Liver (tissue), 9 donors: ENCODE results near the gene YTHDF1. TPM values are rescaled to one million over a fixed set of nuclear protein-coding genes. Genes with fewer than 3 reads are reported as not detected.

Source experiments
- DNase-seq: peaks from one replicate; pipeline ENCODE4 v3.0.0-alpha.2; 2017; ENCODE audit warnings: low spot score
- H3K27ac ChIP-seq, 2 donors: one replicate each; pipeline ENCODE4 v1.7.0; 2013; ENCODE audit warnings: inconsistent platforms in 2 of 2, low read length in 2 of 2, control low read depth in 1 of 2, low read depth in 1 of 2, mild to moderate bottlenecking in 1 of 2
- H3K27me3 ChIP-seq, 4 donors: one replicate each; pipeline versions ENCODE4 v1.6.1 to v1.7.0; 2013; ENCODE audit warnings: low read length in 3 of 4, inconsistent platforms in 1 of 4, mild to moderate bottlenecking in 1 of 4, moderate library complexity in 1 of 4; ENCODE audit not compliant: control insufficient read depth in 4 of 4, insufficient read depth in 4 of 4
- H3K36me3 ChIP-seq, 4 donors: one replicate each; pipeline versions ENCODE4 v1.6.1 to v1.7.0; 2013; ENCODE audit warnings: low read length in 3 of 4, mild to moderate bottlenecking in 3 of 4, low read depth in 1 of 4, moderate library complexity in 1 of 4; ENCODE audit not compliant: control insufficient read depth in 4 of 4, insufficient read depth in 3 of 4
- H3K4me1 ChIP-seq, 4 donors: one replicate each; pipeline versions ENCODE4 v1.6.1 to v1.7.0; 2013; ENCODE audit warnings: low read length in 3 of 4, mild to moderate bottlenecking in 3 of 4, moderate library complexity in 1 of 4; ENCODE audit not compliant: control insufficient read depth in 4 of 4, insufficient read depth in 4 of 4
- H3K4me3 ChIP-seq, 3 donors: one replicate each; pipeline versions ENCODE4 v1.6.1 to v1.7.0; 2013; ENCODE audit warnings: low read length in 3 of 3, control low read depth in 1 of 3, low read depth in 1 of 3, mild to moderate bottlenecking in 1 of 3
- H3K9ac ChIP-seq, 2 donors: one replicate each; pipeline ENCODE4 v1.7.0; 2013; ENCODE audit warnings: low read length in 2 of 2, mild to moderate bottlenecking in 2 of 2, moderate library complexity in 2 of 2, control low read depth in 1 of 2, low read depth in 1 of 2
- H3K9me3 ChIP-seq, 4 donors: one replicate each; pipeline versions ENCODE4 v1.6.1 to v1.7.0; 2013; ENCODE audit warnings: low read length in 3 of 4; ENCODE audit not compliant: control insufficient read depth in 4 of 4
- EGR1 ChIP-seq, 2 donors: IDR thresholded peaks; 2 replicates each; pipeline ENCODE4 v1.6.1; 2016 to 2018; ENCODE audit warnings: antibody characterized with exemption in 2 of 2, low read depth in 2 of 2
- FOXA1 ChIP-seq: IDR thresholded peaks from 2 replicates; pipeline ENCODE4 v1.6.1; 2016; ENCODE audit warnings: antibody characterized with exemption
- GABPA ChIP-seq, 2 donors: IDR thresholded peaks in 1 of 2; conservative IDR thresholded peaks in 1 of 2; 2 replicates each; pipeline ENCODE4 v1.6.1; 2016; ENCODE audit warnings: antibody characterized with exemption in 2 of 2, mild to moderate bottlenecking in 1 of 2, moderate library complexity in 1 of 2
- HNF4A ChIP-seq, 2 donors: conservative IDR thresholded peaks; 2 replicates each; pipeline ENCODE4 v1.6.1; 2016; ENCODE audit warnings: antibody characterized with exemption in 2 of 2, mild to moderate bottlenecking in 2 of 2
- NR2F2 ChIP-seq: IDR thresholded peaks from 2 replicates; pipeline ENCODE4 v1.6.1; 2016; ENCODE audit warnings: antibody characterized with exemption
- RXRA ChIP-seq, 2 donors: IDR thresholded peaks; 2 replicates each; pipeline ENCODE4 v1.6.1; 2017 to 2018; ENCODE audit warnings: antibody characterized with exemption in 2 of 2, mild to moderate bottlenecking in 1 of 2
- SP1 ChIP-seq: IDR thresholded peaks from 2 replicates; pipeline ENCODE4 v1.6.1; 2018; ENCODE audit warnings: antibody characterized with exemption, mild to moderate bottlenecking
- TAF1 ChIP-seq: conservative IDR thresholded peaks from 2 replicates; pipeline ENCODE4 v1.6.1; 2016; ENCODE audit warnings: antibody characterized with exemption, mild to moderate bottlenecking
- YY1 ChIP-seq: IDR thresholded peaks from 2 replicates; pipeline ENCODE4 v1.6.1; 2016; ENCODE audit warnings: antibody characterized with exemption, mild to moderate bottlenecking
- WGBS: extraction: QIAGEN DNeasy Blood & Tissue Kit; methylation state at CpG from one replicate; pipeline ENCODE4 v1.1.7; 2013; 5-methylcytosine and 5-hydroxymethylcytosine counted together
- polyA plus RNA-seq, 2 donors: library from polyadenylated mRNA; stranded (reverse) in 1 of 2; unstranded in 1 of 2; fragments of 200-250 nt in 1 of 2; fragments of >200 nt in 1 of 2; fragmentation: Nextera tagmentation in 1 of 2; extraction: Ambion mirVana in 1 of 2; gene quantifications; one replicate each; pipeline versions ENCODE4 v1.2.1 to v1.2.3, GENCODE V29; 2013 to 2015
- total RNA-seq, 2 donors: library from RNA; depleted of rRNA; stranded (reverse); fragments of >200 nt; gene quantifications; one replicate each; pipeline ENCODE4 v1.2.3, GENCODE V29; 2014
- TF ChIP-seq, protein P1 (sequence below): IDR thresholded peaks from 2 replicates; pipeline ENCODE4 v1.6.1; 2016; ENCODE audit warnings: antibody characterized with exemption, mild to moderate bottlenecking
- TF ChIP-seq, protein P2 (sequence below): IDR thresholded peaks from 2 replicates; pipeline ENCODE4 v1.6.1; 2016; ENCODE audit warnings: antibody characterized with exemption
- TF ChIP-seq, protein P3 (sequence below): IDR thresholded peaks from 2 replicates; pipeline ENCODE4 v1.6.1; 2016; ENCODE audit warnings: antibody characterized with exemption
- TF ChIP-seq, protein P4 (sequence below): fragments of 150-350 bp; IDR thresholded peaks from 2 replicates; pipeline ENCODE4 v1.5.1; 2017; ENCODE audit warnings: improper control_type of control experiment, low read depth, low read length; ENCODE audit not compliant: missing input control
- TF ChIP-seq, protein P5 (sequence below): IDR thresholded peaks from 2 replicates; pipeline ENCODE4 v1.6.1; 2016; ENCODE audit warnings: antibody characterized with exemption
- donor health status: healthy.
- donor health status: healthy.
- donor health status: healthy.
- donor health status: healthy.
- donor health status: healthy.

Gene YTHDF1
- total and polyA plus RNA-seq, 4 donors = 6.8 to 19.5 (median 14.9) TPM

DNA sequence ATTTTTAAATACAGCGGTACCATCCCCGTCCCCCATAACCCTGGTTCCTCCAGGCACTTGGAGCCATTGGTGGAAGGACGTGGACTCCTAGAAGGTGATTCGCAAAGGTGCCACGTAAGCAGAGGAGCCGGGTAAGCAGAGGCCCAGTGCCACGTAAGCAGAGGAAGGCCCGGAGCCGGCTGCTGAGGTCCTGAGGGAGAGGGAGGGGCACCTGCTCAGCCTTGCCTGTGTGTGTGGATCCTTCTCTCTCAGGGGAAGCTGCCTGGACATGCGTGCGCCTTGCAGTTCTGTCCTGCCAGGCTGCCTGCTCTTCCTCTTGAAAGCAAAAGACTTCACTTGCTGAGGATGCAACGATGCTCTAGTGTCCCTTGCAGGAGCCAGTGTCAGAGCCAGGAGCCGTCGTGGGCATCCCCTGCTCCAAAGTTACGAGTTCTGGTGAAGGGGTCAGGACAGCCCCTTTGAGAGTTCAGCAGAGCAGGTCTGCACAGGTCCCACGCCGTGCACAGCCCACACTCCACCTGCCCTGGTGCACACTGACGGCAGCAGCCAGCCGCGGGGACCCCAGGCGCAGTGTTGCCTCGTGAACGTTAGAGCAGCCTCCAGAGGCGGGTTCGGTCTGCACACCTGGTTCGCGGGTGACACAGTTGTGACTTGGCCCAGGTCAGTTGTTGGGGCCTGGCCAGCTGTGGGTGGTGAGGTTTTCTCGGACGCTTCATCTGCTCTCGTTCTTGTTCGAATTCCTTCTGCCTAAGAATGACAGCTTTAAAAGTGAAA lies 40.2 kb upstream of the YTHDF1 start:
- Histone ChIP-seq H3K36me3 (no peaks in the 10 kb centered on the region), H3K9ac (no peak overlapping the region), H3K27me3 (peaks cover 0 to 13% (median 6%) of the 10 kb centered on the region in 4 donors), H3K27ac (no peak overlapping the region), H3K4me1 (peaks cover 0 to 12% (median 2%) of the 10 kb centered on the region in 4 donors), H3K4me3 (no peak overlapping the region), H3K9me3 (no peaks in the 10 kb centered on the region)
- TF ChIP-seq, protein P1, sequence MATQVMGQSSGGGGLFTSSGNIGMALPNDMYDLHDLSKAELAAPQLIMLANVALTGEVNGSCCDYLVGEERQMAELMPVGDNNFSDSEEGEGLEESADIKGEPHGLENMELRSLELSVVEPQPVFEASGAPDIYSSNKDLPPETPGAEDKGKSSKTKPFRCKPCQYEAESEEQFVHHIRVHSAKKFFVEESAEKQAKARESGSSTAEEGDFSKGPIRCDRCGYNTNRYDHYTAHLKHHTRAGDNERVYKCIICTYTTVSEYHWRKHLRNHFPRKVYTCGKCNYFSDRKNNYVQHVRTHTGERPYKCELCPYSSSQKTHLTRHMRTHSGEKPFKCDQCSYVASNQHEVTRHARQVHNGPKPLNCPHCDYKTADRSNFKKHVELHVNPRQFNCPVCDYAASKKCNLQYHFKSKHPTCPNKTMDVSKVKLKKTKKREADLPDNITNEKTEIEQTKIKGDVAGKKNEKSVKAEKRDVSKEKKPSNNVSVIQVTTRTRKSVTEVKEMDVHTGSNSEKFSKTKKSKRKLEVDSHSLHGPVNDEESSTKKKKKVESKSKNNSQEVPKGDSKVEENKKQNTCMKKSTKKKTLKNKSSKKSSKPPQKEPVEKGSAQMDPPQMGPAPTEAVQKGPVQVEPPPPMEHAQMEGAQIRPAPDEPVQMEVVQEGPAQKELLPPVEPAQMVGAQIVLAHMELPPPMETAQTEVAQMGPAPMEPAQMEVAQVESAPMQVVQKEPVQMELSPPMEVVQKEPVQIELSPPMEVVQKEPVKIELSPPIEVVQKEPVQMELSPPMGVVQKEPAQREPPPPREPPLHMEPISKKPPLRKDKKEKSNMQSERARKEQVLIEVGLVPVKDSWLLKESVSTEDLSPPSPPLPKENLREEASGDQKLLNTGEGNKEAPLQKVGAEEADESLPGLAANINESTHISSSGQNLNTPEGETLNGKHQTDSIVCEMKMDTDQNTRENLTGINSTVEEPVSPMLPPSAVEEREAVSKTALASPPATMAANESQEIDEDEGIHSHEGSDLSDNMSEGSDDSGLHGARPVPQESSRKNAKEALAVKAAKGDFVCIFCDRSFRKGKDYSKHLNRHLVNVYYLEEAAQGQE = no peak
- TF ChIP-seq SP1 (no peak), EGR1 (IDR thresholded peaks at IDR 0.05; ENCODE audit: low read depth in 2 of 2) (no peak), TAF1 (no peak)
- 54% methylated on average over 31 of the region's 31 CpGs for WGBS
- DNase-seq = no peak

DNA sequence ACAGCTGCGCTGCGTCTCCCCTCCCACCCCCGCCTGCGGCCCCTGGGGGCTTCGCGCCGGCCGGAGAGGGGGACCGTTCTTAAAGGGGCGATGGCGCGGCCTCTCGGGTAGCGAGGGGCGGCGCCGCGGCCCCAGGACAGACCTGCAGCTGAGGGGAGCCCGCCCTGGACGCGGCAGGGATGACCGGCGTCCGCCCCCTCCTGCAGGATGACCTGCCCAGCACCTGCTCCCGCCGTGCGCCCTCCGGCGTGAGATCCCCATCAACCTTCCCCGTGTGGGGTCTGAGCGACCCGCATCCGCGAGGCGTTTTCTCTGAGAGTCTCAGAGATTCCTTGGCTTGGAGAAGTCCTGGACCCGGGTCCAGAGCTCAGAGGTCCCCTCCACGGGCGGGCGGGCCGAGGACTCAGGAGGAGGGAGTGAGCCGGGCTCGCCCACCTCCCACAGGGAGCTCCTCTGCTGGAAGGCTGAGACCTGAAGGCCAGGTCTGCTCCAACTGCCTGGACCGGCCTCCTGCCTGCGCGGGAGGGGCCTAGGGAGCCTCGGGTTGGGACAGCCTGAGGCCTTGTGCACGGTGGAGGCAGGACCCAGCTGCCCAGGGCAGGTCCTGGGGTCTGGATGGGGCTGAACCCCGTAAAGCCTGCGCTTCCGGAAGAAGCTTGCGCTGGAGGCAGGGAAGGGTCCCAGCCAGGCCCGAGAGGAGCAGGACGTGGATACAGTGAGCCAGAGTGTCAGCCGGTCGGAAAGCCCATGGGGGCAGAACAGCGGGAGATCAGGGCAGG lies 38.9 kb upstream of the YTHDF1 start:
- 9% methylated on average over 56 of the region's 56 CpGs for WGBS
- Histone ChIP-seq H3K4me3 (no peak overlapping the region), H3K27me3 (peaks cover 0 to 15% (median 6%) of the 10 kb centered on the region in 4 donors), H3K9me3 (no peaks in the 10 kb centered on the region), H3K9ac (no peak overlapping the region), H3K27ac (no peak overlapping the region), H3K36me3 (no peaks in the 10 kb centered on the region), H3K4me1 (peaks cover 0 to 12% (median 2%) of the 10 kb centered on the region in 4 donors)
- TF ChIP-seq, protein P2, sequence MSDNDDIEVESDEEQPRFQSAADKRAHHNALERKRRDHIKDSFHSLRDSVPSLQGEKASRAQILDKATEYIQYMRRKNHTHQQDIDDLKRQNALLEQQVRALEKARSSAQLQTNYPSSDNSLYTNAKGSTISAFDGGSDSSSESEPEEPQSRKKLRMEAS = no peak
- TF ChIP-seq GABPA (IDR thresholded peaks at IDR 0.05 in 1 of 2, conservative IDR thresholded peaks at IDR 0.05 in 1 of 2) = no peak
- TF ChIP-seq FOXA1 = no peak
- no peak for TF ChIP-seq SP1
- TF ChIP-seq, protein P1 = no peak
- no peak for TF ChIP-seq NR2F2
- TF ChIP-seq RXRA (IDR thresholded peaks at IDR 0.05) = no peak
- TF ChIP-seq, protein P3, sequence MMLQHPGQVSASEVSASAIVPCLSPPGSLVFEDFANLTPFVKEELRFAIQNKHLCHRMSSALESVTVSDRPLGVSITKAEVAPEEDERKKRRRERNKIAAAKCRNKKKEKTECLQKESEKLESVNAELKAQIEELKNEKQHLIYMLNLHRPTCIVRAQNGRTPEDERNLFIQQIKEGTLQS = no peak
- TF ChIP-seq HNF4A (conservative IDR thresholded peaks at IDR 0.05) = no peak
- no peak for TF ChIP-seq YY1
- no peak for TF ChIP-seq TAF1
- TF ChIP-seq, protein P4, sequence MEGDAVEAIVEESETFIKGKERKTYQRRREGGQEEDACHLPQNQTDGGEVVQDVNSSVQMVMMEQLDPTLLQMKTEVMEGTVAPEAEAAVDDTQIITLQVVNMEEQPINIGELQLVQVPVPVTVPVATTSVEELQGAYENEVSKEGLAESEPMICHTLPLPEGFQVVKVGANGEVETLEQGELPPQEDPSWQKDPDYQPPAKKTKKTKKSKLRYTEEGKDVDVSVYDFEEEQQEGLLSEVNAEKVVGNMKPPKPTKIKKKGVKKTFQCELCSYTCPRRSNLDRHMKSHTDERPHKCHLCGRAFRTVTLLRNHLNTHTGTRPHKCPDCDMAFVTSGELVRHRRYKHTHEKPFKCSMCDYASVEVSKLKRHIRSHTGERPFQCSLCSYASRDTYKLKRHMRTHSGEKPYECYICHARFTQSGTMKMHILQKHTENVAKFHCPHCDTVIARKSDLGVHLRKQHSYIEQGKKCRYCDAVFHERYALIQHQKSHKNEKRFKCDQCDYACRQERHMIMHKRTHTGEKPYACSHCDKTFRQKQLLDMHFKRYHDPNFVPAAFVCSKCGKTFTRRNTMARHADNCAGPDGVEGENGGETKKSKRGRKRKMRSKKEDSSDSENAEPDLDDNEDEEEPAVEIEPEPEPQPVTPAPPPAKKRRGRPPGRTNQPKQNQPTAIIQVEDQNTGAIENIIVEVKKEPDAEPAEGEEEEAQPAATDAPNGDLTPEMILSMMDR = no peak
- no peak for TF ChIP-seq EGR1 (IDR thresholded peaks at IDR 0.05; ENCODE audit: low read depth in 2 of 2)
- TF ChIP-seq, protein P5, sequence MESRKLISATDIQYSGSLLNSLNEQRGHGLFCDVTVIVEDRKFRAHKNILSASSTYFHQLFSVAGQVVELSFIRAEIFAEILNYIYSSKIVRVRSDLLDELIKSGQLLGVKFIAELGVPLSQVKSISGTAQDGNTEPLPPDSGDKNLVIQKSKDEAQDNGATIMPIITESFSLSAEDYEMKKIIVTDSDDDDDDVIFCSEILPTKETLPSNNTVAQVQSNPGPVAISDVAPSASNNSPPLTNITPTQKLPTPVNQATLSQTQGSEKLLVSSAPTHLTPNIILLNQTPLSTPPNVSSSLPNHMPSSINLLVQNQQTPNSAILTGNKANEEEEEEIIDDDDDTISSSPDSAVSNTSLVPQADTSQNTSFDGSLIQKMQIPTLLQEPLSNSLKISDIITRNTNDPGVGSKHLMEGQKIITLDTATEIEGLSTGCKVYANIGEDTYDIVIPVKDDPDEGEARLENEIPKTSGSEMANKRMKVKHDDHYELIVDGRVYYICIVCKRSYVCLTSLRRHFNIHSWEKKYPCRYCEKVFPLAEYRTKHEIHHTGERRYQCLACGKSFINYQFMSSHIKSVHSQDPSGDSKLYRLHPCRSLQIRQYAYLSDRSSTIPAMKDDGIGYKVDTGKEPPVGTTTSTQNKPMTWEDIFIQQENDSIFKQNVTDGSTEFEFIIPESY = no peak
- no peak for DNase-seq
